Tibial nerve (tissue), 4 donors: ENCODE data around the gene ARHGAP26.

Source experiments
- CTCF ChIP-seq, 5 experiments: fragments of 200-600 bp in 3 of 5; fragments of 450-650 bp in 2 of 5; sonication (generic) in 3 of 5; IDR thresholded peaks; one replicate each; pipeline ENCODE4 v1.5.1; 2016 to 2019; ENCODE audit warnings: antibody characterized with exemption in 5 of 5, mild to moderate bottlenecking in 3 of 5, moderate library complexity in 2 of 5
- EP300 ChIP-seq, 2 donors: sonication (generic); formaldehyde crosslinking; IDR thresholded peaks; one replicate each; pipeline ENCODE4 v1.6.1; 2017; ENCODE audit warnings: antibody characterized with exemption in 2 of 2, mild to moderate bottlenecking in 1 of 2
- POLR2A ChIP-seq, 2 donors: fragments of 450-650 bp; IDR thresholded peaks; one replicate each; pipeline ENCODE4 v1.6.1; 2017; ENCODE audit warnings: antibody characterized with exemption in 2 of 2, mild to moderate bottlenecking in 2 of 2, moderate library complexity in 2 of 2

GRCh38 chr5:143245929-143246561, 475.9 kb downstream of the ARHGAP26 start:
- no peak for TF ChIP-seq POLR2A (IDR thresholded peaks at IDR 0.05)
- TF ChIP-seq CTCF (IDR thresholded peaks at IDR 0.05), result no peak
- TF ChIP-seq EP300 (IDR thresholded peaks at IDR 0.05), result no peak
